Measurements from ENCODE around the gene MAPT. TPM values are rescaled to one million over a fixed set of nuclear protein-coding genes. Genes with fewer than 3 reads are reported as not detected.

MAPT gene
- total and polyA plus RNA-seq, 2 of the 13 experiments (the other 11 are each of a cell fraction or from before 2014, with no cell fraction given), result 2.1 to 2.8 TPM

DNA sequence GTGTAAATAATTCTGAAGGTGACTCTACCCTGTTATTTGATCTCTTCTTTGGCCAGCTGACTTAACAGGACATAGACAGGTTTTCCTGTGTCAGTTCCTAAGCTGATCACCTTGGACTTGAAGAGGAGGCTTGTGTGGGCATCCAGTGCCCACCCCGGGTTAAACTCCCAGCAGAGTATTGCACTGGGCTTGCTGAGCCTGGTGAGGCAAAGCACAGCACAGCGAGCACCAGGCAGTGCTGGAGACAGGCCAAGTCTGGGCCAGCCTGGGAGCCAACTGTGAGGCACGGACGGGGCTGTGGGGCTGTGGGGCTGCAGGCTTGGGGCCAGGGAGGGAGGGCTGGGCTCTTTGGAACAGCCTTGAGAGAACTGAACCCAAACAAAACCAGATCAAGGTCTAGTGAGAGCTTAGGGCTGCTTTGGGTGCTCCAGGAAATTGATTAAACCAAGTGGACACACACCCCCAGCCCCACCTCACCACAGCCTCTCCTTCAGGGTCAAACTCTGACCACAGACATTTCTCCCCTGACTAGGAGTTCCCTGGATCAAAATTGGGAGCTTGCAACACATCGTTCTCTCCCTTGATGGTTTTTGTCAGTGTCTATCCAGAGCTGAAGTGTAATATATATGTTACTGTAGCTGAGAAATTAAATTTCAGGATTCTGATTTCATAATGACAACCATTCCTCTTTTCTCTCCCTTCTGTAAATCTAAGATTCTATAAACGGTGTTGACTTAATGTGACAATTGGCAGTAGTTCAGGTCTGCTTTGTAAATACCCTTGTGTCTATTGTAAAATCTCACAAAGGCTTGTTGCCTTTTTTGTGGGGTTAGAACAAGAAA, 109.8 kb downstream of the MAPT start (continued):
- TF ChIP-seq TGIF2 (CRISPR knock-in tag; IDR thresholded peaks at IDR 0.05) (no peak), GFI1 (CRISPR knock-in tag; IDR thresholded peaks at IDR 0.05; ENCODE audit: borderline replicate concordance) (peak; percentile 71), ZNF589 (CRISPR knock-in tag; conservative IDR thresholded peaks at IDR 0.05) (no peak), ZSCAN22 (CRISPR knock-in tag; IDR thresholded peaks at IDR 0.05) (no peak), SP5 (CRISPR knock-in tag; IDR thresholded peaks at IDR 0.05; ENCODE audit: borderline replicate concordance, low read depth) (peak; percentile 49), ZNF224 (CRISPR knock-in tag; IDR thresholded peaks at IDR 0.05) (0 out of 2 replicates have a peak, but pooled peaks have one; percentile 39), BCL6 (CRISPR knock-in tag; IDR thresholded peaks at IDR 0.05) (peak; percentile 89), NONO (IDR thresholded peaks at IDR 0.05) (no peak), NONO (CRISPR knock-in tag; conservative IDR thresholded peaks at IDR 0.05) (peak; percentile 40; the same call in 1 of the 2 replicates), CHD4 (IDR thresholded peaks at IDR 0.05; ENCODE audit: borderline replicate concordance, low read length) (peak; percentile 87), SMAD1 (CRISPR knock-in tag; IDR thresholded peaks at IDR 0.05; ENCODE audit: borderline replicate concordance, low read depth) (peak; percentile 67; the same call in 1 of the 2 replicates), ZSCAN29 (CRISPR knock-in tag; conservative IDR thresholded peaks at IDR 0.05) (peak; percentile 85), POLR2AphosphoS5 (IDR thresholded peaks at IDR 0.05; ENCODE audit: low read depth, low read length) (no peak), YEATS4 (CRISPR knock-in tag; IDR thresholded peaks at IDR 0.05; ENCODE audit: borderline replicate concordance) (peak; percentile 39; the same call in 1 of the 2 replicates), XRCC5 (optimal IDR thresholded peaks at IDR 0.05; ENCODE audit: low read length) (peak; percentile 63), MEF2D (CRISPR knock-in tag; IDR thresholded peaks at IDR 0.05) (peak; percentile 82; the same call in 1 of the 2 replicates), MTA3 (CRISPR knock-in tag; IDR thresholded peaks at IDR 0.05) (no peak), GZF1 (CRISPR knock-in tag; IDR thresholded peaks at IDR 0.05) (no peak), ATRX (CRISPR knock-in tag; IDR thresholded peaks at IDR 0.05; ENCODE audit: borderline replicate concordance) (no peak)
- TF ChIP-seq, protein P1, sequence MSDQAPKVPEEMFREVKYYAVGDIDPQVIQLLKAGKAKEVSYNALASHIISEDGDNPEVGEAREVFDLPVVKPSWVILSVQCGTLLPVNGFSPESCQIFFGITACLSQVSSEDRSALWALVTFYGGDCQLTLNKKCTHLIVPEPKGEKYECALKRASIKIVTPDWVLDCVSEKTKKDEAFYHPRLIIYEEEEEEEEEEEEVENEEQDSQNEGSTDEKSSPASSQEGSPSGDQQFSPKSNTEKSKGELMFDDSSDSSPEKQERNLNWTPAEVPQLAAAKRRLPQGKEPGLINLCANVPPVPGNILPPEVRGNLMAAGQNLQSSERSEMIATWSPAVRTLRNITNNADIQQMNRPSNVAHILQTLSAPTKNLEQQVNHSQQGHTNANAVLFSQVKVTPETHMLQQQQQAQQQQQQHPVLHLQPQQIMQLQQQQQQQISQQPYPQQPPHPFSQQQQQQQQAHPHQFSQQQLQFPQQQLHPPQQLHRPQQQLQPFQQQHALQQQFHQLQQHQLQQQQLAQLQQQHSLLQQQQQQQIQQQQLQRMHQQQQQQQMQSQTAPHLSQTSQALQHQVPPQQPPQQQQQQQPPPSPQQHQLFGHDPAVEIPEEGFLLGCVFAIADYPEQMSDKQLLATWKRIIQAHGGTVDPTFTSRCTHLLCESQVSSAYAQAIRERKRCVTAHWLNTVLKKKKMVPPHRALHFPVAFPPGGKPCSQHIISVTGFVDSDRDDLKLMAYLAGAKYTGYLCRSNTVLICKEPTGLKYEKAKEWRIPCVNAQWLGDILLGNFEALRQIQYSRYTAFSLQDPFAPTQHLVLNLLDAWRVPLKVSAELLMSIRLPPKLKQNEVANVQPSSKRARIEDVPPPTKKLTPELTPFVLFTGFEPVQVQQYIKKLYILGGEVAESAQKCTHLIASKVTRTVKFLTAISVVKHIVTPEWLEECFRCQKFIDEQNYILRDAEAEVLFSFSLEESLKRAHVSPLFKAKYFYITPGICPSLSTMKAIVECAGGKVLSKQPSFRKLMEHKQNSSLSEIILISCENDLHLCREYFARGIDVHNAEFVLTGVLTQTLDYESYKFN (CRISPR knock-in tag; conservative IDR thresholded peaks at IDR 0.05), result peak; percentile 95
- TF ChIP-seq, protein P2, sequence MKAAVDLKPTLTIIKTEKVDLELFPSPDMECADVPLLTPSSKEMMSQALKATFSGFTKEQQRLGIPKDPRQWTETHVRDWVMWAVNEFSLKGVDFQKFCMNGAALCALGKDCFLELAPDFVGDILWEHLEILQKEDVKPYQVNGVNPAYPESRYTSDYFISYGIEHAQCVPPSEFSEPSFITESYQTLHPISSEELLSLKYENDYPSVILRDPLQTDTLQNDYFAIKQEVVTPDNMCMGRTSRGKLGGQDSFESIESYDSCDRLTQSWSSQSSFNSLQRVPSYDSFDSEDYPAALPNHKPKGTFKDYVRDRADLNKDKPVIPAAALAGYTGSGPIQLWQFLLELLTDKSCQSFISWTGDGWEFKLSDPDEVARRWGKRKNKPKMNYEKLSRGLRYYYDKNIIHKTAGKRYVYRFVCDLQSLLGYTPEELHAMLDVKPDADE (CRISPR knock-in tag; IDR thresholded peaks at IDR 0.05), result 0 out of 2 replicates have a peak, but pooled peaks have one; percentile 57
- TF ChIP-seq, protein P3, sequence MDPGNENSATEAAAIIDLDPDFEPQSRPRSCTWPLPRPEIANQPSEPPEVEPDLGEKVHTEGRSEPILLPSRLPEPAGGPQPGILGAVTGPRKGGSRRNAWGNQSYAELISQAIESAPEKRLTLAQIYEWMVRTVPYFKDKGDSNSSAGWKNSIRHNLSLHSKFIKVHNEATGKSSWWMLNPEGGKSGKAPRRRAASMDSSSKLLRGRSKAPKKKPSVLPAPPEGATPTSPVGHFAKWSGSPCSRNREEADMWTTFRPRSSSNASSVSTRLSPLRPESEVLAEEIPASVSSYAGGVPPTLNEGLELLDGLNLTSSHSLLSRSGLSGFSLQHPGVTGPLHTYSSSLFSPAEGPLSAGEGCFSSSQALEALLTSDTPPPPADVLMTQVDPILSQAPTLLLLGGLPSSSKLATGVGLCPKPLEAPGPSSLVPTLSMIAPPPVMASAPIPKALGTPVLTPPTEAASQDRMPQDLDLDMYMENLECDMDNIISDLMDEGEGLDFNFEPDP (CRISPR knock-in tag; conservative IDR thresholded peaks at IDR 0.05), result no peak

All from HepG2 (cell line).